Breast epithelium (tissue), 4 donors: ENCODE data around the gene NRP1. TPM values are rescaled to one million over a fixed set of nuclear protein-coding genes. Genes with fewer than 3 reads are reported as not detected.

Source experiments
- DNase-seq, 2 donors: peaks; one replicate each; pipeline ENCODE4 v3.0.0-alpha.2; 2019; ENCODE audit warnings: low spot score in 2 of 2
- H3K27ac ChIP-seq, 2 donors: fragments of 200-600 bp; sonication (generic) in 1 of 2; one replicate each; pipeline ENCODE4 v1.5.1; 2016 to 2019; ENCODE audit warnings: mild to moderate bottlenecking in 1 of 2
- H3K27me3 ChIP-seq, 2 donors: fragments of 200-600 bp; sonication (generic) in 1 of 2; one replicate each; pipeline versions ENCODE4 v1.5.1 to v1.6.0; 2017 to 2019; ENCODE audit warnings: control low read depth in 1 of 2, mild to moderate bottlenecking in 1 of 2
- H3K36me3 ChIP-seq: fragments of 200-600 bp; one replicate; pipeline ENCODE4 v1.5.1; 2019
- H3K4me1 ChIP-seq, 2 donors: fragments of 200-600 bp; sonication (generic); one replicate each; pipeline ENCODE4 v1.5.1; 2016 to 2019; ENCODE audit warnings: control low read depth in 1 of 2
- H3K4me3 ChIP-seq, 3 donors: fragments of 200-600 bp; sonication (generic); 1 replicate in 2 of 3; 2 replicates in 1 of 3; pipeline ENCODE4 v1.5.1; 2016 to 2019; ENCODE audit warnings: mild to moderate bottlenecking in 3 of 3, moderate library complexity in 2 of 3
- H3K9me3 ChIP-seq, 2 donors: fragments of 200-600 bp; sonication (generic) in 1 of 2; one replicate each; pipeline ENCODE4 v1.5.1; 2016 to 2019; ENCODE audit warnings: control low read depth in 1 of 2
- CTCF ChIP-seq, 3 donors: fragments of 450-650 bp; IDR thresholded peaks; one replicate each; pipeline ENCODE4 v1.5.1; 2016 to 2017; ENCODE audit warnings: antibody characterized with exemption in 3 of 3, mild to moderate bottlenecking in 3 of 3, moderate library complexity in 3 of 3
- POLR2A ChIP-seq: fragments of 450-650 bp; IDR thresholded peaks from one replicate; pipeline ENCODE4 v1.6.1; 2016; ENCODE audit warnings: antibody characterized with exemption, mild to moderate bottlenecking, moderate library complexity
- POLR2AphosphoS5 ChIP-seq, 3 donors: sonication (generic); formaldehyde crosslinking; IDR thresholded peaks; one replicate each; pipeline ENCODE4 v1.6.1; 2017; ENCODE audit warnings: antibody characterized with exemption in 3 of 3
- intact Hi-C: fragments of 100-400 bp; cut with DNase I; formaldehyde crosslinking; loops from one replicate; pipeline ENCODE4 v1.15.1; 2023; ENCODE audit warnings: low total_unique reads
- total RNA-seq, 3 donors: library from RNA; depleted of rRNA; stranded (reverse); fragments of >200 nt; gene quantifications; one replicate each; pipeline ENCODE4 v1.1.0, GENCODE V29; 2016

Gene NRP1
- total RNA-seq, 3 donors from 2014 or later = 50.8 to 76.0 (median 74.7) TPM

GRCh38 chr10:33254556-33255160 lies 79.8 kb downstream of the NRP1 start:
- Histone ChIP-seq H3K9me3 (no peaks in the 10 kb centered on the region), H3K4me1 (no peaks in the 10 kb centered on the region), H3K27ac (no peak overlapping the region), H3K27me3 (no peaks in the 10 kb centered on the region), H3K36me3 (no peaks in the 10 kb centered on the region), H3K4me3 (no peak overlapping the region)
- TF ChIP-seq POLR2AphosphoS5 (IDR thresholded peaks at IDR 0.05) (no peak), CTCF (IDR thresholded peaks at IDR 0.05) (no peak), POLR2A (no peak)
- intact Hi-C loops = no loop called here
- DNase-seq = no peak

GRCh38 chr10:33253411-33253810 lies 81.1 kb downstream of the NRP1 start:
- no peak for TF ChIP-seq POLR2A
- TF ChIP-seq POLR2AphosphoS5 (IDR thresholded peaks at IDR 0.05) = no peak
- TF ChIP-seq CTCF (IDR thresholded peaks at IDR 0.05) = no peak
- H3K4me3 ChIP-seq = no peak overlapping the region
- H3K27ac ChIP-seq = peak overlapping the region in 1 of 2 donors; percentile 5
- no peak for DNase-seq
- no peaks in the 10 kb centered on the region for H3K36me3 ChIP-seq
- no peaks in the 10 kb centered on the region for H3K27me3 ChIP-seq
- intact Hi-C loops = no loop called here
- no peaks in the 10 kb centered on the region for H3K9me3 ChIP-seq
- H3K4me1 ChIP-seq = no peaks in the 10 kb centered on the region

- Histone ChIP-seq H3K36me3 (no peaks in the 10 kb centered on the region), H3K27ac (no peak overlapping the region), H3K4me3 (no peak overlapping the region), H3K27me3 (no peaks in the 10 kb centered on the region), H3K9me3 (no peaks in the 10 kb centered on the region), H3K4me1 (no peaks in the 10 kb centered on the region)
- intact Hi-C loops = no loop called here
- TF ChIP-seq CTCF (IDR thresholded peaks at IDR 0.05) (no peak), POLR2A (no peak), POLR2AphosphoS5 (IDR thresholded peaks at IDR 0.05) (no peak)
- no peak for DNase-seq
Observed at GRCh38 chr10:33252794-33253203, 81.7 kb downstream of the NRP1 start.

GRCh38 chr10:33252324-33252723 lies 82.1 kb downstream of the NRP1 start:
- H3K27me3 ChIP-seq = no peaks in the 10 kb centered on the region
- H3K27ac ChIP-seq = no peak overlapping the region
- intact Hi-C loops = no loop called here
- H3K36me3 ChIP-seq = no peaks in the 10 kb centered on the region
- no peaks in the 10 kb centered on the region for H3K9me3 ChIP-seq
- TF ChIP-seq POLR2A (no peak), POLR2AphosphoS5 (IDR thresholded peaks at IDR 0.05) (no peak), CTCF (IDR thresholded peaks at IDR 0.05) (no peak)
- no peak for DNase-seq
- H3K4me1 ChIP-seq = no peaks in the 10 kb centered on the region
- H3K4me3 ChIP-seq = no peak overlapping the region

GRCh38 chr10:33249659-33250345 lies 84.7 kb downstream of the NRP1 start:
- H3K36me3 ChIP-seq = no peaks in the 10 kb centered on the region
- no peaks in the 10 kb centered on the region for H3K4me1 ChIP-seq
- no peak overlapping the region for H3K4me3 ChIP-seq
- H3K27me3 ChIP-seq = no peaks in the 10 kb centered on the region
- H3K27ac ChIP-seq = peak overlapping the region in 1 of 2 donors; percentile 67
- no peak for DNase-seq
- H3K9me3 ChIP-seq = no peaks in the 10 kb centered on the region
- TF ChIP-seq POLR2A (no peak), POLR2AphosphoS5 (IDR thresholded peaks at IDR 0.05) (no peak), CTCF (IDR thresholded peaks at IDR 0.05) (no peak)
- intact Hi-C loops = no loop called here
